ENCODE data around the gene ZNF576.
"Not testable (repeated sequence)": the region's sequence is repeated elsewhere in the genome, so short reads cannot be mapped to it uniquely, and the experiment has no call there.

The ZNF576 gene

DNA sequence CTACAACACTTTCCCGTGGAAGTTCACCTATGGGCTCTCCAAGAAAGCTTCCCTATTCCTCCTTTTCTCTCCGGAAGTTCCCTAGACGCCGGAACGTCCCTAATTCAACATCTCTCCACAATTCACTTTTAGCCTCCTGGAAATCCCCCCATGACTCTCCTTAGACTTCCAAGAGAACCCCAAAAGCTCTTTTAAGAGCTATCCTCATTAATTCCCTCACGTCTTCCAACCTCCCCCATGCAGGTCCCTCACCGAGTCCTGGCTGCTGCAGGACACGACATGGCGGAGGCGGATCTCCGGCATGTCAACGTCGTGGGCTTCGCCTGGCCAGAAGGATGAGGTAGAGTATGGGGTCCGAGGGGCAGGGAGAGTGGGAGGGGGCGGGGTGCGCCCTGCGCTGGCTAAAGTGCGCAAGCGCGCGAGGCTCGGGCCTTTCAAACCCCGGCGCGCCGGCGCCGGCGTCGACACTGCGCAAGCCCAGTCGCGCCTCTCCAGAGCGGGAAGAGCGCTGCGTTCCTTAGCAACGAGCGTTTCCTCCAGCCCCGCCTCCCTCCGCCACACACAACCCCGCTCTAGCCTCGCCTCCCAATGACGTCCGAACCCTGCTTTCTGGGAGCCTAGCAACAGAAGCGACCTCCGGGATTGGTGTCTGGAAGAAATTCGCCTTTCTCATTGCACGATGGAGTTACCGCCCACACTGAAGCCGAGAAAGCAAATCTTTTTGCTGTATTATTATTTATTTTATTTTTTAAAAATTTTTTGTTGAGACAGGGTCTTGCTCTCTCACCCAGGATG lies 21.0 kb upstream of the ZNF576 start, which contains the start of the genes PINLYP and XRCC1:
Gene PINLYP (plus strand): TSS at position 646 of the 795 bp plus-strand sequence. CDS start 1,391 bp downstream, outside the sequence.
Gene XRCC1 (minus strand): TSS at position 372 of the 795 bp plus-strand sequence. CDS start 69 bp downstream, at position 303.
- peak; percentile 97 to 98 for DNase-seq

GRCh38 chr19:43575955-43576878 lies 20.2 kb upstream of the ZNF576 start:
- peak; percentile 24 to 26 for DNase-seq

DNA sequence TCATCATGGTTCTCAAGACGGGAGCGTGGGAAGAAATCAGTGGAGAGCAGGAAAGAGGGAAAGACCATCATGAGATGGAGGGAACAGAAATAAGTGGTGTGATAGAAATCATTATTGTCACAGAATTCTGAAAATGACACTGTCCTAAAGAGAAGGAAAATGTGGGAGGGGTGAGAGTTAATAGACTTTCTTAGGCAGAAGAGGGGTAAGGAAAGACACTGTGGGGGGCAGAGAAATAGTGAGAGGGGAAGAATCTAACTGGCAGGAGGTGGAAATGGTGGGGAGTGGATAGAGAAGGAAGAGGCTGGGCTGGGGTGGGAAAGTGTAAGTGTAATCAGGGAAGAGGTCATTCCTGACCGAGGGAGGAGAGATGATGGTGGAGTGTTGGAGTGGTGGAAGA lies 17.6 kb upstream of the ZNF576 start:
- no peak for DNase-seq

DNA sequence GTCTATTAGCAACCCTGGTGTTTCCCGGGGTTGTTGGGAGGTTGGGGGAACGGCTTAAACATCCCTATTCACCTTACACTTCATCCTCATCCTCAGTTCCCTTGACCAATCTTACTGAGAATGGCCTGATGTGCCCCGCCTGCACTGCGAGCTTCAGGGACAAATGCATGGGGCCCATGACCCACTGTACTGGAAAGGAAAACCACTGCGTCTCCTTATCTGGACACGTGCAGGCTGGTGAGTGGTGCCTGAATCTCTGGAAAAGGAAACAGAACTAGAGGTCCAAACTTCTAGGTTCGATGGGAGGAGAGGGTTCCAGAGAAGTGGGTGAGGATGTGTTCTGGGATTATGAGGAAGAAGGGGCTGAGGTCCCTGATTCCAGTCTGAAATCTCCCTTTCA lies 14.9 kb upstream of the ZNF576 start:
- DNase-seq = no peak

GRCh38 chr19:43582495-43582894 lies 13.9 kb upstream of the ZNF576 start:
- no peak for DNase-seq

DNA sequence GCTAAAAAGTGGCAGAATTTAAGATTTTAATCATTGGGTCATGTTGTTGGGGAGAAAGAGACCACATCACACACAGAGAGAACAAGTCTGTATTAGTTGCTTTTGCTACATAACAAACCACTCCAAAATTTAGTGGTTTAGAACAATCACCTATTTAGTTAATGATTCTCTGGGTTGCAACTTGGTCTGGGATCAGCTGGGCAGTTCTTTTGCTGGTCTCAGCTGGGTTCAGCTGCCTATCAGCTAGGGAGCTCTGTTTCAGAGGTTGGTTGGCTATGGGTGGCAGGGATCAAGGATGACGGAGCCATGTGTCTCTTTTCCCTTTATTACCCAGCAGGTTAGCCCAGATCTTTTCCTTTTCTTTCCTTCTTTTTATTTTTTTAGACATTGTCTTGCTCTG lies 11.9 kb upstream of the ZNF576 start:
- no peak for DNase-seq

DNA sequence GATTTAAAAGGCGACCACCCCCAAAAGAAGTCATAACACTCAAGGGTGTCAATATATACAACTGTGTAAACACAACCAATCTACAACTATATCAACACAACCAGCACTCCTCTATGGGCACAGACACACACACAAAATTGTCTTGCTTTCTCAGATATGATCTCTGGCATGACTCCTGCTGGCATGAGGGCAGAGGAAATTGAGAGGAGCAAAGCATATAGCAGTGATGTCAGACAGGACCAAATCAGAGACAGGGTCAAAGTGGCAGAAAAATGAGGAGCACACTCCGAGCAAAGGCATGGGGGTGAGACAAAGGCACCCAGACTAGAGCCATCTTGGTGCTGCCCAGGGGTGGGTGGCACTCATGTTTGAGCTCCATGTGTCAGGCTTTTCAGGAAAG lies 10.0 kb upstream of the ZNF576 start:
- no peak for DNase-seq

DNA sequence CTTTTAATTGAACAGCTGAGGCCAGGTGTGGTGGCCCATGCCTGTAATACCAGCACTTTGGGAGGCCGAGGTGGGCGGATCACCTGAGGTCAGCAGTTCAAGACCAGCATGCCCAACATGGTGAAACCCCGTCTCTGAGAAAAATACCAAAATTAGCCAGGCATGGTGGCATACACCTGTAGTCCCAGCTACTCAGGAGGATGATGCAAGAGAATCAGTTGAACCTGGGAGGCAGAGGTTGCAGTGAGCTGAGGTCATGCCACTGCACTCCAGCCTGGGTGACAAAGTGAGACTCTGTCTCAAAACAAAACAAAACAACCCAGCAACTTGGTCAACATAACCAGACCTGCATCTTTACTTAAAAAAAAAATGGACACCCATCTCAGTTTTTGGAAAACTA lies 9.4 kb upstream of the ZNF576 start:
- DNase-seq = not testable (repeated sequence)

DNA sequence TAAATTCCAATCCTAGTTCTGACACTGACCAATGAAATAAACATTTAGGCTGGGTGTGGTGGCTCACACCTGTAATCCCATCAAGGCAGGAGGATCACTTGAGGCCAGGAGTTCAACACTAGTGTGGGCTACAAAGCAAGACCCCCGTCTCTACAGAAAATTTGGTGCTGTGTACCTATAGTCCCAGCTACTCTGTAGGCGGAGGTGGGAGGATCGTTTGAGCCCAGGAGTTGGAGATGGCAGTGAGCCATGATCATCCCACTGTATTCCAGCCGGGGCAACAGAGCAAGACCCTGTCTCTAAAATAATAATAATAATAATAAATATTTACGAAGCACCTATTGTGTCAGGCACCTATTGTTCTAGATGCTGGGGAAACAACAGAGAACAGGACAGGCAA lies 7.1 kb upstream of the ZNF576 start:
- DNase-seq = no peak

GRCh38 chr19:43589678-43590077 lies 6.7 kb upstream of the ZNF576 start:
- no peak for DNase-seq

DNA sequence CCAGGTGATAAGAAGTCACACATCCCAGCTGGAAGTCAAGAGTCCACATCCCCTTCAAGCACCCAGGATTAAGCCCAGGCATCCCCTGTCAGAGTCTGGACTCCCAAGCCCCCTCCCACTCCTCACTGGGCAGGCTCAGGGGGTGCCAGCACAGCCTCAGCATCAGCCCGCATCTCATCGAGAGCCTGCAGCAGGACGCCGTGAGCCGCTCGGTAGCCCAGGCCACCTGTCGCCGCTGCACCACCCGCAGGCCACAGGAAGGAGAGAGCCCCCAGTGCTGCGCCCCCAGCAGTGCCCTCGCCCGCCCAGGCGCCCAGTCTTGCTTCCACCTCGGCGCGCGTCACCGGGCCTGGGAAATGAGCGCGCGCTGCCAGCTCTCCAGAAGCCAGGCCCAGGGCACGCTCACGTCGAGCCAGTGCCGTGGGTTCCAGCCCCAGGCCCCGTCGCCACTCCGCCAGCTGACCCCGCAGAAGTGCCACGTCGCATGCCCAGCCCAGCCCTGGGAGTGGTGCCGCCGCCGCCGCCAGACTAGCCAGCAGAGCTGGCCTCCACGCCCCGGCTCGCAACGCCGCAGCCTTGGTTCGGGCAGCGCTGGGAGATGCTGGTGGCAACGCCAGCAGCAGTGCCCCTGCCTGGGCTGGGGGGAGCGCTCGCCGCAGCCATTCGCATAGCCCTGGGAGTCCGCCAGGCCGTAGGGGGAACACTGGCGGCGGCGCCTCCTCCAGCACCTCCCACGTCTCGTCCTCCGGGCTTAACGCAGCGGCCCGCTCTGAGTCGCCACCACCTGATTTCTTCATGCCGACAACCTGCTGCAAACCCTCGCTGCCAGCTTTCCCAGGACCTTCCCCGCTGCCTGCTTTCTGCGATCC lies 4.3 kb upstream of the ZNF576 start:
- DNase-seq = no peak

DNA sequence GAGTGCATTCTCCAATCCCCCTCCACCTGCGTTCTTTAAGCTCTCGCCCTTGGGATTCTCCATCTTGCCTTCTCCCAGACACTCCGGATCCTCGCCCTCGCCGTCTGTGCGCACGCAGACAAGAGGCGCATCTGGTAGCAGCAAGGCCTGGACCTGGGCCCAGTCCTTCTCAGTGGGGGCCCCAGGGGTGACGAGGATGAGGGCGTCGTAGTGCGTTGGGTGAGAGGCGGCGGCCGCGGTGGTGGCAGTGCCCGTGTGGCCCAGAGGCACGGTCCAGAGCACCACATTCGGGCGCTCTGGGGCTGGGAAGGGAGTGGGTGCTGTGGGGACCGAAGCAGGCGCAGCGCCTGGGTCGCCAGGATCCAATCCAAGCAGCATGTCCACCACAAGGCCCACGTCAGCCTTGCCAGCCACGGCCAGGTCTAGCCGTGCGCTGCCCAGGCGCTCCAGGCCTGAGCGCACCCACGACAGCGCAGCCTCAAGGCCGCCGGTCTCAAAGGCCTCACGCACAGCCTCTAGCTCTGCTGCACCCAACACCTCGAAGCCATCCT lies 3.5 kb upstream of the ZNF576 start:
- no peak for DNase-seq

GRCh38 chr19:43594081-43594697 lies 2.2 kb upstream of the ZNF576 start:
- DNase-seq = no peak

DNA sequence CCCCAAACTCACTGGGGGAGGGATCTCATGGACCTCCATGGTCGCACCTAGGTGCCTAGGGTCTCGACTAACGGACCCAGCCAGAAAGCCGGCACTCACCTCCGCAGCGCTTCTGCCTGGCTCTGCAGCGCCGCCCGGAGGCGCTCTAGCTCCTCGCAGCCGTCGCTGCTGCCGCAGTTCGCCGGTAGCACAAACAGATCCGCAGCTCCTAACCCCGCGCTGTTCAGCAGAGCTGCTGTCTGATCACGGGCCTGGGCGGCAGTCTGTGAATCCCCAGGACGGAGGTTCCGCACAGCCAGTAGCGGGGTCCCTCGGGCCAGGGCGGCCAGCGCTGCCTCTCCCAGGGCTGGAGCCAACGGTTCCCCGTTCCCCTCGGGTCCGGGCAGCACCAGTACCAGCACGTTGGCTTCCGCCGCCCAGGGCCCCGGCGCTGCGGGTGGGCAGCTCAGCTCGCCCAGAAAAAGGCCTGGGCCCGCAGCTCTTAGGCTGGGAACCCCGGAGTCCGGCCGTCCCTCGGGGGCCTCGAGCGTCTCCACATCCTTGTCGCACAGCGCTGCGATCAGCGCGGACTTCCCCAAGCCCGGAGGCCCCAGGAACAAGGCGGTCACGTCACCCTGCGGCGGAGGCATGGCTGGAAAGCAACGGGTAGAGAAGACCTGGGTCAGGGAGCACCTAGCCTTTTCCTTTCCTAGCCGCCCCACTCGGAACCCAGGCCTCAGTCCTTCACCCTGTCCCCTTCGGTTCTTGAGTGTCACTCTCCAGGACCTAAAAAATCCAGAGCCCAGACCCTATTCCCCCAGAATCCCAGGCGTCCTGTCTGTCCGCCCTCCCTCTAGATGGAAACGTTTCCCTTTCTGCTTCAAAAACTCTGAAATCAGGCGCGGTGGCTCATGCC lies 1.4 kb upstream of the ZNF576 start:
- DNase-seq = peak; percentile 18 to 60

DNA sequence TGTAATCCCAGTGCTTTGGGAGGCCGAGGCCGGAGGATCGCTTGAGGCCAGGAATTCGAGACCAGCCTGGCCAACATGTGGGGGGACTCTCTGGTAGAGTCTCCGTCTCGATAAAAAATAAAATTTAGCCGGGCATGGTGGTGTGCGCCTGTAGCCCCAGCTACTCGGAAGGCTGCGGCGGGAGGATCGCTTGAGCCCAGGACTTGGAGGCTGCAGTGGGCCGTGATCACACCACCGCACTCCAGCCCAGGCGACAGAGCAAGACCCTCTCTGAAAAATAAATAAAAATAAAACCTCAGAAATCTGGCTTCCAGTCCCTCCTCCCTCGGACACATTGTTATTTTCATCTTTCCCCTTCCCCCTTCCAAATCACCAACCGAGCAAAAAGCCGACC lies 793 bp upstream of the ZNF576 start:
- no peak for DNase-seq

- DNase-seq = no peak
Measured at GRCh38 chr19:43596842-43597461, 557 bp downstream of the ZNF576 start.

DNA sequence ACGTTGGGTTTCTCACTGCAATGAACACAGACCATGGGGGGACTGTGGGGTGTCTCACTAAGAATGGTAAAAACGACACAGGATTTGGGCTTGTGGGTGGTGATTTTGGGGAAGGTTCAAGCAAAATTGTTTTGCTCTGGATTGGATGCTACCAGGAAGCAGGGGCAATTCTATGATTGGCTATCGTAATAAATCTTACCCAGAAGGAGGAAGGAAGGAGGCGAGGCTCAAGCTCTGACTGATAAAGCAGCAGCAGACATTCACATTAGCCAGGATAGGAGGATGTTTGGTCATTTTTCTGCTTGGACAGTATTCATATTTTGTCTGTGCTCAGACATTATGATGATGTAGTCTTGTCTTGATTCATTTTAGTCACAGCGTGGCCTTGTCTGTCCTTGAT lies 1.5 kb downstream of the ZNF576 start:
- DNase-seq = no peak

GRCh38 chr19:43598445-43599240 lies 2.2 kb downstream of the ZNF576 start:
- DNase-seq = no peak

- DNase-seq = no peak
Measured at GRCh38 chr19:43599635-43600295, 3.4 kb downstream of the ZNF576 start.
